Measurements from ENCODE around the gene PCDH11Y.
"Not testable (repeated sequence)": the region's sequence is repeated elsewhere in the genome, so short reads cannot be mapped to it uniquely, and the experiment has no call there.

The PCDH11Y gene, protein sequence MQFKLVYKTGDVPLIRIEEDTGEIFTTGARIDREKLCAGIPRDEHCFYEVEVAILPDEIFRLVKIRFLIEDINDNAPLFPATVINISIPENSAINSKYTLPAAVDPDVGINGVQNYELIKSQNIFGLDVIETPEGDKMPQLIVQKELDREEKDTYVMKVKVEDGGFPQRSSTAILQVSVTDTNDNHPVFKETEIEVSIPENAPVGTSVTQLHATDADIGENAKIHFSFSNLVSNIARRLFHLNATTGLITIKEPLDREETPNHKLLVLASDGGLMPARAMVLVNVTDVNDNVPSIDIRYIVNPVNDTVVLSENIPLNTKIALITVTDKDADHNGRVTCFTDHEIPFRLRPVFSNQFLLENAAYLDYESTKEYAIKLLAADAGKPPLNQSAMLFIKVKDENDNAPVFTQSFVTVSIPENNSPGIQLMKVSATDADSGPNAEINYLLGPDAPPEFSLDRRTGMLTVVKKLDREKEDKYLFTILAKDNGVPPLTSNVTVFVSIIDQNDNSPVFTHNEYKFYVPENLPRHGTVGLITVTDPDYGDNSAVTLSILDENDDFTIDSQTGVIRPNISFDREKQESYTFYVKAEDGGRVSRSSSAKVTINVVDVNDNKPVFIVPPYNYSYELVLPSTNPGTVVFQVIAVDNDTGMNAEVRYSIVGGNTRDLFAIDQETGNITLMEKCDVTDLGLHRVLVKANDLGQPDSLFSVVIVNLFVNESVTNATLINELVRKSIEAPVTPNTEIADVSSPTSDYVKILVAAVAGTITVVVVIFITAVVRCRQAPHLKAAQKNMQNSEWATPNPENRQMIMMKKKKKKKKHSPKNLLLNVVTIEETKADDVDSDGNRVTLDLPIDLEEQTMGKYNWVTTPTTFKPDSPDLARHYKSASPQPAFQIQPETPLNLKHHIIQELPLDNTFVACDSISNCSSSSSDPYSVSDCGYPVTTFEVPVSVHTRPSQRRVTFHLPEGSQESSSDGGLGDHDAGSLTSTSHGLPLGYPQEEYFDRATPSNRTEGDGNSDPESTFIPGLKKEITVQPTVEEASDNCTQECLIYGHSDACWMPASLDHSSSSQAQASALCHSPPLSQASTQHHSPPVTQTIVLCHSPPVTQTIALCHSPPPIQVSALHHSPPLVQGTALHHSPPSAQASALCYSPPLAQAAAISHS (N-terminal part only)

GRCh38 chrY:5000057-5000456 lies at the start of gene PCDH11Y:
Gene PCDH11Y, plus strand, starts transcription at chrY:5000296. Its CDS starts 56,804 bp downstream, at chrY:5057100.
- peak; percentile 12 to 23 for DNase-seq

GRCh38 chrY:4967894-4968293 lies 32.2 kb upstream of the PCDH11Y start:
- not testable (repeated sequence) for DNase-seq

DNA sequence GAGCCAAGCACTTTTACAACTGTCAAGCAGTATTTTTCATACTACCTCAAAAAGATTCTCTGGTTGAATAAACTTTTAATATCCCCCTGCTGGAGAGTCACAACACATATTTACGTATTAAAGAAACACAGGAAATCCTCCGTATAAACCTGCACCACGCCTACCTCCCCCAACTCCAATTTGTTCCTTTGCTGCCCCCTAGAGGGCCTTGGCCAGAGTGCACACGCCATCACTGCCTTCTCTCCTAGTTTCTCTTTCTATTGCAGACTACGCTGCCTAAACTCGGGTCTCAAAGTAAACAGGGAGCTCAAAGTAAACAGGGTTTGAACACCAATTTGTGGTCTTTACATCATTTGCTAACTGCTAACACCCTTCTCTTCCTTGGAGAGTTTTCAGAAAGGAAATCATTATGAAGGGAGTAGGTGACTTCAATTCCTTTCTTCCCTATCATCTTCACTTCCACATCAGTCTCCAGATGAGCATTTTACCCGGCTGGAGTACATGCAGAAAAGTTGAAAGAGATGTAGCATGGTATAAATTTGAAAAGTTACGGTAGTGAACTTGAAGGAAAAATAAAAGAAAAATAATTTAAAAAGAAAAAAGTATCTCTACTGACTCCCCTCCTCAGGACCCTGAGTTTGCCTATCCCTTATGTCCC lies 8.2 kb upstream of the PCDH11Y start:
- DNase-seq: not testable (repeated sequence)

GRCh38 chrY:4994892-4995291 lies 5.2 kb upstream of the PCDH11Y start:
- DNase-seq: not testable (repeated sequence)

GRCh38 chrY:5002476-5003184 lies 2.5 kb downstream of the PCDH11Y start:
- DNase-seq: not testable (repeated sequence)

GRCh38 chrY:5038972-5039523 lies 39.0 kb downstream of the PCDH11Y start:
- not testable (repeated sequence) for DNase-seq

DNA sequence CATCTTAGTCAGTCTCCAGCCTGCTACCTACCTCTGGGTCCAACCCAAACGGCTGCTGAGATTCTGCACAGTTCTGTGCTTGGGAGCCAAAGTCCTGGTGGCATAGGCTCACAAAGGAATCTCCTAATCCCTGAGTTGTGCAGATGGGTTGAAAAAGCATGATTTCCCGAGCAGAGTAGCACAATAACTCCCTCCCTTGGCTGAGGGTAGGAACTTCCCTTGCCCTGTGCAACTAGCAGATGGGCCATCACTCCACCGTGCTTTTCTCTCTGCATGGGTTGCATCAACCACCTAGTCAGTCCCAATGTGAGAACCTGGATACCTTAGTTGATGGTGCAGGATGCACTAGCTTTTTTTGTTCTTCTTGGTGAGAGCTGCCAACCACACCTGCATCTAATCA lies 82.9 kb downstream of the PCDH11Y start:
- DNase-seq: not testable (repeated sequence)

- not testable (repeated sequence) for DNase-seq
Observed at GRCh38 chrY:5182998-5183397, 182.9 kb downstream of the PCDH11Y start.

DNA sequence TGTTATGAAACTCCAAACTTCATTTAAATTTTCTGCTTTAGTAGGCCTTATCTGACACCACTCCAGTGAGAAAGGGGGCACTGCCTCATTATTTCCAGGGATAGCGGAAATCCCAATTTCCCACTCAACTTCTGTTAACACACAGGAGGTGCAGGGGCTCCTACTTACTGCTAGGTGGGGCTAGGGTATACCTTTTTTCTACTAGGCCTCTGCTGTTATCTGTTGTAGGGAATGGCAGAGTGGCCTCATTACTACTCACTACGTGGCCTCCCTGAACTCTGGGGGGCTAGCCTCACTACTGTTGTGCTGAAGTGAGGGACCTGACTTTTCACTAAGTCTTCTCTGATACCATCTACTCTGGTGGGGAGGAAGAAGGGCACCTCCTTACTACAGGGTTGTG lies 215.0 kb downstream of the PCDH11Y start:
- DNase-seq: not testable (repeated sequence)

DNA sequence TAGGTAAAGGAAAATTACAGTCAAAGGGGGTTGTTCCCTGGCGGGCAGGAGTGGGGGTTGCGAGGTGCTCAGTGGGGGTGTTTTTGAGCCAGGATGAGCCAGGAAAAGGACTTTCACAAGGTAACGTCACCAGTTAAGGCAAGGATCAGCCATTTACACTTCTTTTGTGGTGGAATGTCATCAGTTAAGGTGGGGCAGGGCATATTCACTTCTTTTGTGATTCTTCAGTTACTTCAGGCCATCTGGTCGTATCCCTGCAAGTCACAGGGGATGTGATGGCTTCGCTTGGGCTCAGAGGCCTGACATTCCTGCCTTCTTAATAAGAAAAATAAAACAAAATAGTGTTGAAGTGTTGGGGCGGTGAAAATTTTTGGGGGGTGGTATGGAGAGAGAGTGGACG lies 324.8 kb downstream of the PCDH11Y start:
- not testable (repeated sequence) for DNase-seq

GRCh38 chrY:5342220-5342619 lies 342.1 kb downstream of the PCDH11Y start:
- not testable (repeated sequence) for DNase-seq

DNA sequence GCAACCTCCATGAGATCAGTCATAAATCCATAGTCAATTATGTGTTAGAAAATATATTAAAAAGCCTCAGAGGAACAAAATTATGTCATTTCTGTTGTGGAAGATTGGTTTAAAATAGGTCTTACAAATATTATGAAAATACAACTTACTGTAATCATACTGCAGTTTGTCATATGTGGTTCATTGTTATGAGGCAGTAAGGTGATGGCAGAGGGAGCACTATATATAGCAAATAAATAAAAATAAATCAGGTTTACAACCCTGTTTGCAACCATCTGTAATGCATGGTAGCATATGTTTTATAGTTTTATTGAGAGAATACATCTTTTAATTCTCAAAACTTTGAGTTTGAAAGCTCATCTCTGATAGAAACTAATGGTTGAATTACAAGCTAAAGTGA lies 543.6 kb downstream of the PCDH11Y start:
- DNase-seq: not testable (repeated sequence)

DNA sequence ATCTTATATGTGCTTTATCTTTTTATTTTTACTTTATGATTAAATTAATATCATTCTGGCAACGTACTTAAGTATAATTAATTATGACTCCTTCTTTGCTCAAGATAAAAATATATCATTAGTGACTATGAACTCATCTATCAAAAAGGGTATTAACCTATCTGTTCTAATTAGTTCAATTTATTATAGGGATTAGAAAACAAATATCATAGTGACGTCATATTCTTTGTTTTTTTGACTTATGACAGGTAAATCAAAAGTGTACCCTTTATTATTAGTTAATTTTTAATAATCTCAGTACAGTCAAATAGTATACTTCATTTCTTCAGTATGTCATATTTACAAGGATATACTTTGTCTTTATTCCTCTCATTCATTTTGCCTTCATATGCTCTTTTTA lies 638.5 kb downstream of the PCDH11Y start:
- DNase-seq: not testable (repeated sequence)

DNA sequence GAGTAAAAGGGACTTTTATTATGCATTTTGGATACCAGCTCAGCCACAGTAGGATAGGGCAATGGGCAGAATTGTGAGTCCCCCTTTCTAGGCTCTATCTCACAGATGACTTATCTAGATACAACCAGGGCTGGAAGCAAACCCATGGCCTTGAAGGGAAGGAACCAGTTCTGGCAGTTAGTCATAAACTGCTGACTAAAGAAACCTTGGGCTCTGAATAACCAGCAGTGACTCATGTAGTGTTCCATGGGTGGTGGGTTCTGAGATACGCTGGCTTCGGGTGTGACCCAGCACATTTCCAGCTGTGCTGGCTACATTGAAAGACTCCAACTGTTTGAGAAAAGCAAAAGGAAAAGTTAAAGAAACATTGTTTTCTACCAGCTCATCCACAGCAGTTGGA lies 679.2 kb downstream of the PCDH11Y start:
- not testable (repeated sequence) for DNase-seq

- not testable (repeated sequence) for DNase-seq
Observed at GRCh38 chrY:5708727-5709126, 708.6 kb downstream of the PCDH11Y start.

DNA sequence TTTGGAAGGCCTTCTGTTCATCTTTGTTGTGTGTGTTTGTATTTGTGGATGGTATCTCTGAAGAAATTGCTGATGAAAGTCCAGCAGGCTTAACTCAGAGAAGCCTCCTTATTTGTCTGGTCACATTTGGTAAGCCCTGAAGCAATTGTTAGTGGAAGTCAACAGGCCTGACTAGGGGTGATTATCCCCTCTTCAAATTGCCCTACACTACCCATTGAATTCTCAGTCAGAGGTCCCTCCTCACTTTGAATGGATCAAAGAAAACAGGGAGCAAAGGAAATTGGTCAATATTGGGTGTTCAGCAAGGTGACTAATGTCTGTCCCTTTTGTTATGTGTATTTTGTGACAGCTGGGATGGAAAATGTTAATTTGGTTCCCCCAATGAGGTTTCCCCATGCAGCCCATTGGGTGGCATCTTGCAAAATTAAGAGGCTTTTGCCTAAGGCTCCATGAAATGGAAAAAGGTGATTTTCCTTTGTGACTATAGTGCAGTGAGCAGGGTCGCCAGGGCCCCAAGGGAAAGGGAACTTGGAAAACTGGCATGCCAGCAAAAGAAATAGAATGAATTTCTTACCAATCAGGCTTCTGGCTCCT lies 709.8 kb downstream of the PCDH11Y start:
- DNase-seq: not testable (repeated sequence)

- DNase-seq: not testable (repeated sequence)
Observed at GRCh38 chrY:5761403-5761802, 761.3 kb downstream of the PCDH11Y start.

DNA sequence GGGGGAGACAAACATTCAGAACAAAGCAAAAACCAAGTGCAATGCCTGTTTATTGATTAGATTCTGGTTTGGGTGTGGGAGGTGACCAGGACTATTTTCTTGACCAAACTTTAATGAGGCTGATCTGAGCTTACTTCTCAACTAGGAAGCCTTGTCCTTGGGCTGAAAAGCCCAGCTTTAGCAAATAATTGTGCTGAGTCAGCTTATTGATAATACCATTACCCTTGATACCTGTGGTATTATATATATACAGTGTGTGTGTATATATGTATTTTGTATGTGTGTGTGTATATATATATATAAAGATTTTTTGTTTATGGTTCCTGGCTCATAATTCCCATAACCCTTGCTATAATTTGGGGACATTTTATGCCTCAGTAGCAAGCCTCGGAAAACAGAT lies 776.4 kb downstream of the PCDH11Y start:
- DNase-seq: not testable (repeated sequence)
